H1 (cell line): ENCODE data around the gene SLIT3.

Source experiments
- EZH2 ChIP-seq: fragments of 200-600 bp; sonication (generic); IDR thresholded peaks from 2 replicates; pipeline ENCODE4 v1.7.1; 2012; ENCODE audit warnings: low read depth, mild to moderate bottlenecking, moderate library complexity, low read length, inconsistent platforms; ENCODE audit not compliant: severe bottlenecking
- FOSL1 ChIP-seq: IDR thresholded peaks from 2 replicates; pipeline ENCODE4 v1.6.1; 2011; ENCODE audit warnings: mild to moderate bottlenecking, low read depth, low read length, moderate library complexity; ENCODE audit not compliant: insufficient read depth
- HDAC2 ChIP-seq, 2 experiments: fragments of 300-600 bp in 1 of 2; sonication (generic) in 1 of 2; IDR thresholded peaks; 2 replicates each; pipeline ENCODE4 v1.6.1; 2011 to 2012; ENCODE audit warnings: low read depth in 2 of 2, low read length in 2 of 2, mild to moderate bottlenecking in 2 of 2, moderate library complexity in 2 of 2, borderline replicate concordance in 1 of 2, inconsistent platforms in 1 of 2
- POLR2A ChIP-seq, 2 experiments: IDR thresholded peaks; 1 replicate in 1 of 2; 2 replicates in 1 of 2; pipeline ENCODE4 v1.6.1; 2011; ENCODE audit warnings: low read depth in 2 of 2, low read length in 2 of 2, mild to moderate bottlenecking in 2 of 2; ENCODE audit errors: control extremely low read depth in 1 of 2
- SRF ChIP-seq: IDR thresholded peaks from 2 replicates; pipeline ENCODE4 v1.6.1; 2011; ENCODE audit warnings: mild to moderate bottlenecking, low read depth, low read length, moderate library complexity

- TF ChIP-seq FOSL1: no peak
- no peak for TF ChIP-seq SRF
- TF ChIP-seq HDAC2 (IDR thresholded peaks at IDR 0.05; ENCODE audit: borderline replicate concordance in 1 of 2, low read depth in 2 of 2, low read length in 2 of 2): no peak
- no peak for TF ChIP-seq POLR2A (IDR thresholded peaks at IDR 0.05; ENCODE audit: control extremely low read depth in 1 of 2, low read depth in 2 of 2, low read length in 2 of 2)
- no peak for TF ChIP-seq EZH2
Measured at GRCh38 chr5:168705321-168705720, 595.6 kb downstream of the SLIT3 start.
